Prostate gland (tissue), 2 donors: ENCODE data around the gene ARHGAP4. TPM values are rescaled to one million over a fixed set of nuclear protein-coding genes. Genes with fewer than 3 reads are reported as not detected.

Experiments used
- DNase-seq: peaks from one replicate; pipeline ENCODE4 v3.0.0-alpha.2; 2019; ENCODE audit warnings: low spot score
- H3K27ac ChIP-seq, 2 donors: fragments of 200-600 bp; sonication (generic); 2 replicates each; pipeline ENCODE4 v1.5.1; 2017 to 2019
- H3K27me3 ChIP-seq: fragments of 200-600 bp; sonication (generic); replicated peaks from 2 replicates; pipeline ENCODE4 v1.5.1; 2019; ENCODE audit not compliant: insufficient read depth
- H3K36me3 ChIP-seq, 2 donors: fragments of 200-600 bp; sonication (generic); 1 replicate in 1 of 2; 2 replicates in 1 of 2; pipeline versions ENCODE4 v1.5.1 to v1.8.1; 2017 to 2019
- H3K4me1 ChIP-seq: fragments of 200-600 bp; sonication (generic); replicated peaks from 2 replicates; pipeline ENCODE4 v1.5.1; 2019
- H3K4me3 ChIP-seq, 2 donors: fragments of 200-600 bp; sonication (generic); 2 replicates each; pipeline ENCODE4 v1.5.1; 2017 to 2019
- H3K9me3 ChIP-seq: fragments of 200-600 bp; sonication (generic); 2 replicates; pipeline ENCODE4 v1.5.1; 2017
- CTCF ChIP-seq, 4 experiments: fragments of 200-600 bp in 2 of 4; fragments of 450-650 bp in 2 of 4; sonication (generic) in 2 of 4; IDR thresholded peaks; 1 replicate in 3 of 4; 2 replicates in 1 of 4; pipeline ENCODE4 v1.5.1; 2016 to 2019; ENCODE audit warnings: antibody characterized with exemption in 4 of 4, mild to moderate bottlenecking in 2 of 4, moderate library complexity in 2 of 4
- POLR2A ChIP-seq: fragments of 450-650 bp; IDR thresholded peaks from one replicate; pipeline ENCODE4 v1.6.1; 2016; ENCODE audit warnings: antibody characterized with exemption, mild to moderate bottlenecking
- POLR2AphosphoS5 ChIP-seq: sonication (generic); formaldehyde crosslinking; IDR thresholded peaks from one replicate; pipeline ENCODE4 v1.6.1; 2017; ENCODE audit warnings: antibody characterized with exemption
- WGBS: methylation state at CpG from one replicate; pipeline ENCODE4 v1.1.5; 2018; 5-methylcytosine and 5-hydroxymethylcytosine counted together
- intact Hi-C: fragments of 100-400 bp; cut with DNase I; formaldehyde crosslinking; loops from one replicate; pipeline ENCODE4 v1.14.2; 2022
- total RNA-seq, 2 donors: library from RNA; depleted of rRNA; stranded (reverse); fragments of >200 nt; gene quantifications; one replicate each; pipeline ENCODE4 v1.1.0, GENCODE V29; 2016

Gene ARHGAP4
- total RNA-seq, 2 donors from 2014 or later, result 11.9 to 41.1 TPM

DNA sequence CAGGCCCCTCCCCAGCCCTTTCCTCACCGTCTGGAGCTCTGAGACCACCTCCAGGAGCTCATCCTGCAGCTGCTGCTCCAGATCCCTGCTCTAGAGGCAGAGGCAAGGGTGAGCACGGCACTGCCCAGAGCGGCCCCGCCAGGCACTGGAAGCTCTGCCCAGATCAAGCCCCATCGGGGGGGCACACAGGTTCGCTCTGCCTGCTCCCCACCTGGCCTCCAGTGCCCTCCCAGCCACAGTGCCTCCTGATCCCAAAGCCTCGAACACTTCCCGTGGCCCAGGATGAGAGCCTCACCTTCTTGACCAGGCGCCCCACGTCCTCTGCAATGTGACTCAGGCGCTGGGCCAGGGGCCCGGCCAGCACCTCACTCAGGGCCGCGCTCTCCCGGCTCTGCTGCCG, 5.0 kb downstream of the ARHGAP4 start:
- Histone ChIP-seq H3K27me3 (no peaks in the 10 kb centered on the region), H3K4me3 (no peak overlapping the region), H3K9me3 (no peaks in the 10 kb centered on the region), H3K36me3 (no peaks in the 10 kb centered on the region), H3K4me1 (no peaks in the 10 kb centered on the region), H3K27ac (no peak overlapping the region)
- intact Hi-C loops, result no loop called here
- no peak for DNase-seq
- no peak for TF ChIP-seq CTCF (IDR thresholded peaks at IDR 0.05)
- no peak for TF ChIP-seq POLR2A
- TF ChIP-seq POLR2AphosphoS5, result no peak
- WGBS, result 50% methylated on average over 1 of the region's 16 CpGs

DNA sequence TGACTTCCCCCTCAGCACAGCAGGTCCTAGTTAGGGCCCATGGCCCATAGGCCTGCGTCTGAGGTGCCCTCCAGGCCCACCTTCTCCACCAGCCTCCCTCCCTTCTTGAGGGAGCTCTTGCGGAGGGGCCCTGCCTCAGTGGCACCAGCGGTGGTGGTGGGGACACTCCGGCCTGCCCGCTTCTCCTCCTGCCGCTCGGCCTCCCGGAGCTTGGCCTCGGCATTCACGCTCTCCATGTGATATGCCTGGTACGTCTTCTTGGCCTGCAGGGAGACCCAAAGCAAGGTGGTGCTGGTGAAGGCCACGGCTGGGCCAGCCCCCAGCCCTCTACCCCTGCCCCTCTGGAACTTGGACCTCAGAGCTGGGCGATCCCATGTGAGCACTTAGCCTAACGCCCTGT, 5.5 kb downstream of the ARHGAP4 start:
- Histone ChIP-seq H3K27ac (no peak overlapping the region), H3K9me3 (no peaks in the 10 kb centered on the region), H3K36me3 (no peaks in the 10 kb centered on the region), H3K4me3 (no peak overlapping the region), H3K27me3 (no peaks in the 10 kb centered on the region), H3K4me1 (no peaks in the 10 kb centered on the region)
- DNase-seq, result no peak
- 95% methylated on average over 7 of the region's 14 CpGs for WGBS
- TF ChIP-seq POLR2AphosphoS5, result no peak
- no peak for TF ChIP-seq CTCF (IDR thresholded peaks at IDR 0.05)
- TF ChIP-seq POLR2A, result no peak
- intact Hi-C loops, result no loop called here

- no peak for DNase-seq
- H3K9me3 ChIP-seq, result no peaks in the 10 kb centered on the region
- intact Hi-C loops, result no loop called here
- H3K27me3 ChIP-seq, result no peaks in the 10 kb centered on the region
- H3K4me1 ChIP-seq, result no peaks in the 10 kb centered on the region
- H3K4me3 ChIP-seq, result no peak overlapping the region
- H3K36me3 ChIP-seq, result no peaks in the 10 kb centered on the region
- H3K27ac ChIP-seq, result no peak overlapping the region
- 92% methylated on average over 13 of the region's 13 CpGs for WGBS
- TF ChIP-seq POLR2A (no peak), CTCF (IDR thresholded peaks at IDR 0.05) (no peak), POLR2AphosphoS5 (no peak)
Observed at GRCh38 chrX:153919281-153919680, 6.8 kb downstream of the ARHGAP4 start.

GRCh38 chrX:153917869-153918268, 8.2 kb downstream of the ARHGAP4 start:
- no peak for TF ChIP-seq POLR2A
- Histone ChIP-seq H3K27me3 (no peaks in the 10 kb centered on the region), H3K27ac (no peak overlapping the region), H3K4me3 (no peak overlapping the region), H3K9me3 (no peaks in the 10 kb centered on the region), H3K4me1 (no peaks in the 10 kb centered on the region), H3K36me3 (no peaks in the 10 kb centered on the region)
- intact Hi-C loops, result no loop called here
- DNase-seq, result no peak
- WGBS, result 31% methylated on average over 6 of the region's 6 CpGs

GRCh38 chrX:153913701-153914100, 12.4 kb downstream of the ARHGAP4 start:
- intact Hi-C loops, result no loop called here
- H3K9me3 ChIP-seq, result no peaks in the 10 kb centered on the region
- no peak overlapping the region for H3K4me3 ChIP-seq
- no peaks in the 10 kb centered on the region for H3K36me3 ChIP-seq
- 86% methylated on average over 13 of the region's 17 CpGs for WGBS
- TF ChIP-seq POLR2A, result no peak
- no peak for TF ChIP-seq CTCF (IDR thresholded peaks at IDR 0.05)
- no peak for TF ChIP-seq POLR2AphosphoS5
- H3K27ac ChIP-seq, result no peak overlapping the region
- H3K27me3 ChIP-seq, result no peaks in the 10 kb centered on the region
- H3K4me1 ChIP-seq, result no peaks in the 10 kb centered on the region
- no peak for DNase-seq
